SU-DHL-6 (cell line): ENCODE results near the gene ADGRD1.

ENCODE experiments used
- H2AFZ ChIP-seq: fragments of 200-600 bp; sonication (generic); 2 replicates; pipeline ENCODE4 v1.6.1; 2014; ENCODE audit warnings: low read depth, mild to moderate bottlenecking, moderate library complexity, mixed read lengths, antibody characterized with exemption, low read length; ENCODE audit not compliant: severe bottlenecking
- H3F3A ChIP-seq: fragments of 200-600 bp; shearing (Covaris generic); 2 replicates; pipeline ENCODE4 v1.6.0; 2016; ENCODE audit warnings: antibody characterized with exemption, mild to moderate bottlenecking; ENCODE audit not compliant: insufficient read depth
- H3K27ac ChIP-seq: fragments of 200-600 bp; sonication (generic); 2 replicates; pipeline ENCODE4 v1.5.1; 2016; ENCODE audit warnings: low read depth, mild to moderate bottlenecking, low read length, moderate library complexity, mixed read lengths
- H3K27me3 ChIP-seq: fragments of 200-600 bp; sonication (generic), shearing (Covaris generic); 2 replicates; pipeline ENCODE4 v1.6.0; 2014; ENCODE audit warnings: mild to moderate bottlenecking, low read length
- H3K36me3 ChIP-seq: fragments of 200-600 bp; sonication (generic); 2 replicates; pipeline ENCODE4 v1.6.1; 2014; ENCODE audit warnings: mild to moderate bottlenecking, low read length, mixed read lengths
- H3K4me2 ChIP-seq: fragments of 300-600, 200-600 bp; shearing (Covaris generic), sonication (generic); 2 replicates; pipeline ENCODE4 v1.6.0; 2014; ENCODE audit warnings: low read length, low read depth, mild to moderate bottlenecking; ENCODE audit not compliant: poor library complexity, severe bottlenecking
- H3K4me3 ChIP-seq: fragments of 200-600 bp; sonication (generic); 2 replicates; pipeline ENCODE4 v1.5.1; 2014; ENCODE audit warnings: antibody characterized with exemption, low read length, mild to moderate bottlenecking, mixed read lengths; ENCODE audit not compliant: insufficient read depth, poor library complexity, severe bottlenecking
- H3K79me2 ChIP-seq: fragments of 200-600 bp; sonication (generic); 2 replicates; pipeline ENCODE4 v1.6.1; 2014; ENCODE audit warnings: mild to moderate bottlenecking, low read length, moderate library complexity; ENCODE audit not compliant: insufficient read depth
- H3K9ac ChIP-seq: fragments of 200-600 bp; sonication (generic); 2 replicates; pipeline ENCODE4 v1.7.0; 2014; ENCODE audit warnings: mild to moderate bottlenecking, low read length
- H3K9me2 ChIP-seq: fragments of 200-600 bp; sonication (generic); replicated peaks from 2 replicates; pipeline ENCODE4 v1.6.1; 2014; ENCODE audit warnings: low read length; ENCODE audit not compliant: insufficient read depth
- H3K9me3 ChIP-seq: fragments of 200-600 bp; sonication (generic); 2 replicates; pipeline ENCODE4 v1.6.1; 2014; ENCODE audit warnings: low read length, mixed read lengths; ENCODE audit not compliant: insufficient read depth
- H4K20me1 ChIP-seq: fragments of 200-600 bp; sonication (generic); 2 replicates; pipeline ENCODE4 v1.6.1; 2014; ENCODE audit warnings: low read depth, mild to moderate bottlenecking, antibody characterized with exemption, low read length, moderate library complexity, mixed read lengths
- CTCF ChIP-seq: fragments of 200-600 bp; sonication (generic); IDR thresholded peaks from one replicate; pipeline ENCODE4 v1.5.1; 2017; ENCODE audit warnings: antibody characterized with exemption, mild to moderate bottlenecking, low read length, moderate library complexity; ENCODE audit not compliant: insufficient read depth, poor library complexity, severe bottlenecking
- EZH2phosphoT487 ChIP-seq: fragments of 200-600 bp; sonication (generic), shearing (Covaris generic); conservative IDR thresholded peaks from 2 replicates; pipeline ENCODE4 v1.6.1; 2018; ENCODE audit warnings: mild to moderate bottlenecking, antibody characterized with exemption, low read length, moderate library complexity, mixed read lengths

ADGRD1 gene

GRCh38 chr12:130952171-130952954 lies 1.3 kb upstream of the ADGRD1 start:
- H3K27me3 ChIP-seq = no peaks in the 10 kb centered on the region
- H3K79me2 ChIP-seq = no peaks in the 10 kb centered on the region
- no peak overlapping the region for H3K4me3 ChIP-seq
- no peaks in the 10 kb centered on the region for H4K20me1 ChIP-seq
- no peaks in the 10 kb centered on the region for H3K9me3 ChIP-seq
- no peaks in the 10 kb centered on the region for H3K36me3 ChIP-seq
- no peak overlapping the region for H3K27ac ChIP-seq
- no peak overlapping the region for H3K4me2 ChIP-seq
- no peak overlapping the region for H2AFZ ChIP-seq
- no peak for TF ChIP-seq CTCF
- no peak for TF ChIP-seq EZH2phosphoT487
- no peaks in the 10 kb centered on the region for H3K9me2 ChIP-seq
- no peak overlapping the region for H3K9ac ChIP-seq
- H3F3A ChIP-seq = no peaks in the 10 kb centered on the region

- H3K4me2 ChIP-seq = no peak overlapping the region
- H4K20me1 ChIP-seq = no peaks in the 10 kb centered on the region
- H3K36me3 ChIP-seq = no peaks in the 10 kb centered on the region
- no peak overlapping the region for H3K9ac ChIP-seq
- H3K27me3 ChIP-seq = no peaks in the 10 kb centered on the region
- H3K79me2 ChIP-seq = no peaks in the 10 kb centered on the region
- H3F3A ChIP-seq = no peaks in the 10 kb centered on the region
- no peak overlapping the region for H3K4me3 ChIP-seq
- TF ChIP-seq CTCF (no peak), EZH2phosphoT487 (no peak)
- no peak overlapping the region for H3K27ac ChIP-seq
- H2AFZ ChIP-seq = no peak overlapping the region
- no peaks in the 10 kb centered on the region for H3K9me2 ChIP-seq
- H3K9me3 ChIP-seq = no peaks in the 10 kb centered on the region
Measured at GRCh38 chr12:130954544-130954831, 781 bp downstream of the ADGRD1 start.

GRCh38 chr12:130955238-130955816 lies 1.6 kb downstream of the ADGRD1 start:
- H4K20me1 ChIP-seq = no peaks in the 10 kb centered on the region
- no peak overlapping the region for H3K4me3 ChIP-seq
- no peaks in the 10 kb centered on the region for H3K79me2 ChIP-seq
- no peaks in the 10 kb centered on the region for H3F3A ChIP-seq
- H3K27me3 ChIP-seq = no peaks in the 10 kb centered on the region
- no peak overlapping the region for H3K27ac ChIP-seq
- H3K9ac ChIP-seq = no peak overlapping the region
- no peak overlapping the region for H2AFZ ChIP-seq
- H3K36me3 ChIP-seq = no peaks in the 10 kb centered on the region
- no peak overlapping the region for H3K4me2 ChIP-seq
- H3K9me3 ChIP-seq = no peaks in the 10 kb centered on the region
- no peaks in the 10 kb centered on the region for H3K9me2 ChIP-seq
- TF ChIP-seq EZH2phosphoT487 (no peak), CTCF (no peak)
